Trophoblast cell (in vitro differentiated cells and primary cell): Measurements from ENCODE around the gene ZKSCAN4.

ENCODE experiments used
- DNase-seq, 2 donors: peaks; one replicate each; pipeline ENCODE4 v3.0.0-alpha.2; 2016
- H2AFZ ChIP-seq: 2 replicates; pipeline ENCODE4 v1.6.1; 2013; ENCODE audit warnings: low read length, moderate library complexity, mild to moderate bottlenecking; ENCODE audit not compliant: insufficient read depth, poor library complexity
- H2AK5ac ChIP-seq: 2 replicates; pipeline ENCODE4 v1.6.1; 2013; ENCODE audit warnings: mild to moderate bottlenecking, low read length
- H2BK120ac ChIP-seq: 2 replicates; pipeline ENCODE4 v1.6.1; 2013; ENCODE audit warnings: low read length, mild to moderate bottlenecking, moderate library complexity; ENCODE audit not compliant: insufficient read depth, poor library complexity
- H2BK12ac ChIP-seq: 2 replicates; pipeline ENCODE4 v1.6.1; 2013; ENCODE audit warnings: mild to moderate bottlenecking, low read length, moderate library complexity
- H2BK5ac ChIP-seq: 2 replicates; pipeline ENCODE4 v1.6.1; 2013; ENCODE audit warnings: low read length, low read depth, moderate library complexity, mild to moderate bottlenecking; ENCODE audit not compliant: poor library complexity
- H3K14ac ChIP-seq: 2 replicates; pipeline ENCODE4 v1.6.1; 2013; ENCODE audit warnings: mild to moderate bottlenecking, low read length
- H3K18ac ChIP-seq: 2 replicates; pipeline ENCODE4 v1.6.1; 2013; ENCODE audit warnings: mild to moderate bottlenecking, low read length
- H3K23ac ChIP-seq: 2 replicates; pipeline ENCODE4 v1.6.1; 2013; ENCODE audit warnings: low read length
- H3K27ac ChIP-seq: 2 replicates; pipeline ENCODE4 v1.5.1; 2013; ENCODE audit warnings: low read depth, mild to moderate bottlenecking, inconsistent platforms, low read length, moderate library complexity
- H3K27me3 ChIP-seq: 2 replicates; pipeline ENCODE4 v1.6.1; 2013; ENCODE audit warnings: inconsistent platforms, mild to moderate bottlenecking, low read length, moderate library complexity; ENCODE audit not compliant: insufficient read depth
- H3K36me3 ChIP-seq, 2 experiments: 1 replicate in 1 of 2; 2 replicates in 1 of 2; pipeline ENCODE4 v1.6.1; 2013; ENCODE audit warnings: low read length in 2 of 2, mild to moderate bottlenecking in 2 of 2, moderate library complexity in 1 of 2; ENCODE audit not compliant: insufficient read depth in 2 of 2, control insufficient read depth in 1 of 2
- H3K4ac ChIP-seq: 2 replicates; pipeline ENCODE4 v1.6.1; 2013; ENCODE audit warnings: low read depth, mild to moderate bottlenecking, low read length, moderate library complexity
- H3K4me1 ChIP-seq, 2 experiments: 1 replicate in 1 of 2; 2 replicates in 1 of 2; pipeline ENCODE4 v1.6.1; 2013; ENCODE audit warnings: low read length in 2 of 2, mild to moderate bottlenecking in 2 of 2, moderate library complexity in 1 of 2; ENCODE audit not compliant: insufficient read depth in 2 of 2, control insufficient read depth in 1 of 2
- H3K4me2 ChIP-seq: 2 replicates; pipeline ENCODE4 v1.6.1; 2013; ENCODE audit warnings: inconsistent platforms, mild to moderate bottlenecking, low read length, moderate library complexity
- H3K4me3 ChIP-seq: 2 replicates; pipeline ENCODE4 v1.5.1; 2013; ENCODE audit warnings: mild to moderate bottlenecking, low read depth, low read length, inconsistent platforms
- H3K79me1 ChIP-seq: one replicate; pipeline ENCODE4 v1.6.1; 2013; ENCODE audit warnings: low read length
- H3K79me2 ChIP-seq: 2 replicates; pipeline ENCODE4 v1.6.1; 2013; ENCODE audit warnings: low read length, mild to moderate bottlenecking; ENCODE audit not compliant: control insufficient read depth, insufficient read depth, poor library complexity
- H3K9ac ChIP-seq: 2 replicates; pipeline ENCODE4 v1.6.1; 2013; ENCODE audit warnings: mild to moderate bottlenecking, low read length
- H3K9me3 ChIP-seq: 2 replicates; pipeline ENCODE4 v1.6.1; 2013; ENCODE audit warnings: low read depth, mild to moderate bottlenecking, control low read depth, inconsistent platforms, low read length; ENCODE audit not compliant: insufficient read depth
- H4K12ac ChIP-seq: 2 replicates; pipeline ENCODE4 v1.6.1; 2013; ENCODE audit warnings: low read depth, mild to moderate bottlenecking, low read length, moderate library complexity
- H4K8ac ChIP-seq: 2 replicates; pipeline ENCODE4 v1.6.1; 2013; ENCODE audit warnings: low read depth, mild to moderate bottlenecking, low read length, moderate library complexity
- H4K91ac ChIP-seq: one replicate; pipeline ENCODE4 v1.6.1; 2013; ENCODE audit warnings: low read depth, mild to moderate bottlenecking, low read length, moderate library complexity
- WGBS: extraction: QIAGEN DNeasy Blood & Tissue Kit; methylation state at CpG from one replicate; pipeline ENCODE4 v1.1.7; 2013; ENCODE audit warnings: missing lambda C conversion rate; ENCODE audit not compliant: insufficient read length, insufficient coverage; ENCODE audit errors: extremely low coverage; 5-methylcytosine and 5-hydroxymethylcytosine counted together

Gene ZKSCAN4

GRCh38 chr6:28207510-28208110 is 44.5 kb downstream of the ZKSCAN4 start:
- peak overlapping the region; percentile 60 for H3K4me3 ChIP-seq
- no peaks in the 10 kb centered on the region for H3K36me3 ChIP-seq
- peaks cover 5 to 6% of the 10 kb centered on the region in 2 experiments for H3K4me1 ChIP-seq
- no peaks in the 10 kb centered on the region for H3K79me2 ChIP-seq
- no peak overlapping the region for H2AK5ac ChIP-seq
- H3K9ac ChIP-seq, result no peak overlapping the region
- H3K79me1 ChIP-seq, result no peaks in the 10 kb centered on the region
- H4K12ac ChIP-seq, result no peak overlapping the region
- H3K27me3 ChIP-seq, result peaks cover 28% of the 10 kb centered on the region
- H2BK12ac ChIP-seq, result no peak overlapping the region
- peak; percentile 25 to 63 for DNase-seq
- WGBS, result no CpG with 5 or more reads among the region's 35 CpGs
- no peak overlapping the region for H2AFZ ChIP-seq
- H2BK5ac ChIP-seq, result no peak overlapping the region
- no peak overlapping the region for H2BK120ac ChIP-seq
- H4K91ac ChIP-seq, result no peak overlapping the region
- no peak overlapping the region for H3K14ac ChIP-seq
- H3K27ac ChIP-seq, result no peak overlapping the region
- no peak overlapping the region for H3K23ac ChIP-seq
- H3K4ac ChIP-seq, result no peak overlapping the region
- H3K18ac ChIP-seq, result no peak overlapping the region
- peaks cover 3% of the 10 kb centered on the region for H3K9me3 ChIP-seq
- H4K8ac ChIP-seq, result no peak overlapping the region
- peak overlapping the region; percentile 94 for H3K4me2 ChIP-seq

GRCh38 chr6:28206928-28207509 is 45.0 kb downstream of the ZKSCAN4 start:
- no peak overlapping the region for H4K91ac ChIP-seq
- WGBS, result no CpG with 5 or more reads among the region's 15 CpGs
- peaks cover 28% of the 10 kb centered on the region for H3K27me3 ChIP-seq
- DNase-seq, result no peak
- H3K4me2 ChIP-seq, result peak overlapping the region; percentile 94
- H3K4ac ChIP-seq, result no peak overlapping the region
- H2BK5ac ChIP-seq, result no peak overlapping the region
- H2AK5ac ChIP-seq, result no peak overlapping the region
- H3K9ac ChIP-seq, result no peak overlapping the region
- H2BK12ac ChIP-seq, result no peak overlapping the region
- H2AFZ ChIP-seq, result no peak overlapping the region
- H3K4me3 ChIP-seq, result peak overlapping the region; percentile 60
- no peak overlapping the region for H4K12ac ChIP-seq
- no peak overlapping the region for H2BK120ac ChIP-seq
- H3K4me1 ChIP-seq, result peaks cover 0 to 6% of the 10 kb centered on the region in 2 experiments
- H4K8ac ChIP-seq, result no peak overlapping the region
- H3K36me3 ChIP-seq, result no peaks in the 10 kb centered on the region
- no peak overlapping the region for H3K18ac ChIP-seq
- peaks cover 2% of the 10 kb centered on the region for H3K9me3 ChIP-seq
- no peak overlapping the region for H3K23ac ChIP-seq
- H3K27ac ChIP-seq, result no peak overlapping the region
- H3K14ac ChIP-seq, result no peak overlapping the region
- H3K79me1 ChIP-seq, result no peaks in the 10 kb centered on the region
- H3K79me2 ChIP-seq, result no peaks in the 10 kb centered on the region

GRCh38 chr6:28206527-28206926 is 45.5 kb downstream of the ZKSCAN4 start:
- Histone ChIP-seq H4K12ac (no peak overlapping the region), H3K4ac (no peak overlapping the region), H3K27me3 (peaks cover 28% of the 10 kb centered on the region), H2BK12ac (no peak overlapping the region), H4K8ac (no peak overlapping the region), H3K18ac (no peak overlapping the region), H3K14ac (no peak overlapping the region), H3K79me2 (no peaks in the 10 kb centered on the region), H3K4me1 (peaks cover 0 to 6% of the 10 kb centered on the region in 2 experiments), H2BK5ac (no peak overlapping the region), H2BK120ac (no peak overlapping the region), H3K27ac (no peak overlapping the region), H4K91ac (no peak overlapping the region), H3K23ac (no peak overlapping the region), H3K4me3 (no peak overlapping the region), H3K36me3 (no peaks in the 10 kb centered on the region), H3K79me1 (no peaks in the 10 kb centered on the region), H2AFZ (no peak overlapping the region), H3K4me2 (no peak overlapping the region), H2AK5ac (no peak overlapping the region), H3K9me3 (peaks cover 2% of the 10 kb centered on the region), H3K9ac (no peak overlapping the region)
- DNase-seq, result no peak
- no CpG with 5 or more reads among the region's 3 CpGs for WGBS

- H3K36me3 ChIP-seq, result no peaks in the 10 kb centered on the region
- H3K4me2 ChIP-seq, result no peak overlapping the region
- H4K91ac ChIP-seq, result no peak overlapping the region
- no peak overlapping the region for H4K12ac ChIP-seq
- no peak overlapping the region for H3K4me3 ChIP-seq
- WGBS, result no CpG with 5 or more reads among the region's 1 CpG
- no peak overlapping the region for H3K4ac ChIP-seq
- H2BK12ac ChIP-seq, result no peak overlapping the region
- no peak overlapping the region for H2AFZ ChIP-seq
- H3K27ac ChIP-seq, result no peak overlapping the region
- no peak overlapping the region for H3K14ac ChIP-seq
- no peaks in the 10 kb centered on the region for H3K79me2 ChIP-seq
- H3K23ac ChIP-seq, result no peak overlapping the region
- no peak overlapping the region for H2BK120ac ChIP-seq
- no peak overlapping the region for H3K9ac ChIP-seq
- H2BK5ac ChIP-seq, result no peak overlapping the region
- H2AK5ac ChIP-seq, result no peak overlapping the region
- peak in 1 of 2 donors; percentile 82 for DNase-seq
- no peak overlapping the region for H4K8ac ChIP-seq
- H3K18ac ChIP-seq, result no peak overlapping the region
- peaks cover 0 to 6% of the 10 kb centered on the region in 2 experiments for H3K4me1 ChIP-seq
- peaks cover 28% of the 10 kb centered on the region for H3K27me3 ChIP-seq
- no peaks in the 10 kb centered on the region for H3K79me1 ChIP-seq
- H3K9me3 ChIP-seq, result peaks cover 2% of the 10 kb centered on the region
These were observed 46.2 kb downstream of the ZKSCAN4 start for GRCh38 chr6:28205879-28206278.
